Endodermal cell (in vitro differentiated cells): ENCODE data around the gene PLEKHA5. TPM values are rescaled to one million over a fixed set of nuclear protein-coding genes. Genes with fewer than 3 reads are reported as not detected.
A peak's percentile ranks its signal among the peaks of the same experiment; 100 is the strongest.

Experiments used
- DNase-seq: peaks from one replicate; pipeline ENCODE4 v3.0.0-alpha.2; 2017
- H3K27ac ChIP-seq: 2 replicates; pipeline ENCODE4 v1.5.1; 2013; ENCODE audit warnings: mild to moderate bottlenecking, low read depth, low read length, moderate library complexity
- H3K27me3 ChIP-seq: 2 replicates; pipeline ENCODE4 v1.6.1; 2013; ENCODE audit warnings: mild to moderate bottlenecking, low read length, moderate library complexity; ENCODE audit not compliant: insufficient read depth, control insufficient read depth, poor library complexity, severe bottlenecking
- H3K36me3 ChIP-seq: 2 replicates; pipeline ENCODE4 v1.7.0; 2013; ENCODE audit warnings: mild to moderate bottlenecking, low read length, moderate library complexity; ENCODE audit not compliant: control insufficient read depth, insufficient read depth
- H3K4me1 ChIP-seq: one replicate; pipeline ENCODE4 v1.7.0; 2013; ENCODE audit warnings: low read length; ENCODE audit not compliant: control insufficient read depth, insufficient read depth
- H3K4me3 ChIP-seq: 2 replicates; pipeline ENCODE4 v1.5.1; 2013; ENCODE audit warnings: mild to moderate bottlenecking, low read length, moderate library complexity
- H3K9ac ChIP-seq: 2 replicates; pipeline ENCODE4 v1.6.1; 2013; ENCODE audit warnings: mild to moderate bottlenecking, low read length, moderate library complexity; ENCODE audit not compliant: poor library complexity, severe bottlenecking; ENCODE audit errors: extremely low read depth
- H3K9me3 ChIP-seq: 2 replicates; pipeline ENCODE4 v1.6.1; 2013; ENCODE audit warnings: mild to moderate bottlenecking, low read length, moderate library complexity; ENCODE audit not compliant: control insufficient read depth
- H3K27ac Mint-ChIP-seq: 2 replicates; pipeline ENCODE4 v1.8.0; 2020; ENCODE audit warnings: mixed read lengths
- H3K27me3 Mint-ChIP-seq: 2 replicates; pipeline ENCODE4 v1.8.0; 2021; ENCODE audit warnings: mild to moderate bottlenecking, mixed read lengths; ENCODE audit not compliant: insufficient read depth
- H3K36me3 Mint-ChIP-seq: 2 replicates; pipeline ENCODE4 v1.8.0; 2020; ENCODE audit warnings: low read depth, mixed read lengths
- H3K4me1 Mint-ChIP-seq: 2 replicates; pipeline ENCODE4 v1.8.0; 2020; ENCODE audit warnings: mixed read lengths
- H3K4me3 Mint-ChIP-seq: 2 replicates; pipeline ENCODE4 v1.8.0; 2020; ENCODE audit warnings: mild to moderate bottlenecking, moderate library complexity, mixed read lengths
- H3K9me3 Mint-ChIP-seq: 2 replicates; pipeline ENCODE4 v1.8.0; 2020; ENCODE audit warnings: mild to moderate bottlenecking, mixed read lengths
- WGBS, 2 experiments: methylation state at CpG; one replicate each; pipeline versions ENCODE4 v1.1.5 to v1.1.7; 2013; ENCODE audit warnings: missing lambda C conversion rate in 2 of 2, mixed read lengths in 1 of 2; ENCODE audit not compliant: insufficient coverage in 1 of 2, insufficient read length in 1 of 2; 5-methylcytosine and 5-hydroxymethylcytosine counted together
- total RNA-seq, 2 donors: library from RNA; stranded (reverse); fragmentation: NEBNext Ultra II Directional in 1 of 2; extraction: Animal tissue kit (Norgen Biotek cat#: 25700) in 1 of 2; gene quantifications; 2 replicates in 1 of 2; 3 replicates in 1 of 2; pipeline ENCODE4 v1.2.1, GENCODE V29; 2021
- TF ChIP-seq, protein P1 (sequence below): fragments of 200-600 bp; sonication (generic); conservative IDR thresholded peaks from 2 replicates; pipeline ENCODE4 v1.5.0; 2021; ENCODE audit warnings: antibody characterized with exemption, mild to moderate bottlenecking

Gene PLEKHA5
- total RNA-seq, 2 donors from 2014 or later = 48.5 to 139 TPM

DNA sequence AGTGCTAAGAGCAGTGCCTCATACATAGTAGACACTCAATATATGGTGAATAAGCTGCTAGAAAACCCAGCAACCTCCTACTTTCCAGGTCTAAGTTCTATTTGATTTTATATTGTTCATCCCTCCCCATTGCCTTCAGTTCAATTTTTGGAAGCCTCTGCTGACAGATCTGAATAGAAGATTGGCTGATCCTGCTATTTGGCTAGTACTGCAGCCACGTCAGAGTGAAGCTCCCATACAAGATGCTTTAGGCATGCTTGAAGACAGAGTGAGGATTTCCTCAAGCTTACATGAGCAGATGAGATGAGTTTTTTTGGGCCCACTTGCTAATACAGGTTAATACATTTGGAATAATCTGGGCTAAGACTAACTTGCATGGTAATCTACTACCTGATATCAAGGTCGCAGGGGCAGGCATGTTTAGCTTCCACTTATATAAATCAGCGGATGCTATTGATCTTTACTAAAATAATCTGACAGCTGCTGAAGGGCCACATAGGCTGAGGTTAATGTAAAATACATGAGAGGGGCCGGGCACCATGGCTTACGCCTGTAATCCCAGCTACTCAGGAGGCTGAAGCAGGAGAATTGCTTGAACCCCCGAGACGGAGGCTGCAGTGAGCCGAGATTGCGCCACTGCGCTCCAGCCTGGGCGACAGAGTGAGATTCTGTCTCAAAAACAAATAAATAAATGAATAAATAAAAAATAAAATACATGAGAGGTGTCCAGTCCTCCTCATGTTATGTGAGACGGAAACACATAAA is 293.8 kb downstream of the PLEKHA5 start:
- no peaks in the 10 kb centered on the region for H3K36me3 ChIP-seq
- no peak overlapping the region for H3K27ac Mint-ChIP-seq
- H3K36me3 Mint-ChIP-seq = peaks cover 2% of the 10 kb centered on the region
- H3K9me3 Mint-ChIP-seq = peaks cover 16% of the 10 kb centered on the region
- H3K4me3 ChIP-seq = no peak overlapping the region
- H3K9ac ChIP-seq = no peak overlapping the region
- 91 to 96% methylated on average over 3 to 8 of the region's 12 CpGs for WGBS, 2 experiments
- DNase-seq = peak; percentile 13
- no peaks in the 10 kb centered on the region for H3K27me3 Mint-ChIP-seq
- peaks cover 2% of the 10 kb centered on the region for H3K4me1 Mint-ChIP-seq
- peaks cover 7% of the 10 kb centered on the region for H3K9me3 ChIP-seq
- H3K27me3 ChIP-seq = no peaks in the 10 kb centered on the region
- TF ChIP-seq, protein P1, sequence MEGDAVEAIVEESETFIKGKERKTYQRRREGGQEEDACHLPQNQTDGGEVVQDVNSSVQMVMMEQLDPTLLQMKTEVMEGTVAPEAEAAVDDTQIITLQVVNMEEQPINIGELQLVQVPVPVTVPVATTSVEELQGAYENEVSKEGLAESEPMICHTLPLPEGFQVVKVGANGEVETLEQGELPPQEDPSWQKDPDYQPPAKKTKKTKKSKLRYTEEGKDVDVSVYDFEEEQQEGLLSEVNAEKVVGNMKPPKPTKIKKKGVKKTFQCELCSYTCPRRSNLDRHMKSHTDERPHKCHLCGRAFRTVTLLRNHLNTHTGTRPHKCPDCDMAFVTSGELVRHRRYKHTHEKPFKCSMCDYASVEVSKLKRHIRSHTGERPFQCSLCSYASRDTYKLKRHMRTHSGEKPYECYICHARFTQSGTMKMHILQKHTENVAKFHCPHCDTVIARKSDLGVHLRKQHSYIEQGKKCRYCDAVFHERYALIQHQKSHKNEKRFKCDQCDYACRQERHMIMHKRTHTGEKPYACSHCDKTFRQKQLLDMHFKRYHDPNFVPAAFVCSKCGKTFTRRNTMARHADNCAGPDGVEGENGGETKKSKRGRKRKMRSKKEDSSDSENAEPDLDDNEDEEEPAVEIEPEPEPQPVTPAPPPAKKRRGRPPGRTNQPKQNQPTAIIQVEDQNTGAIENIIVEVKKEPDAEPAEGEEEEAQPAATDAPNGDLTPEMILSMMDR = no peak
- no peak overlapping the region for H3K4me3 Mint-ChIP-seq
- no peak overlapping the region for H3K27ac ChIP-seq
- H3K4me1 ChIP-seq = no peaks in the 10 kb centered on the region
